Panc1 (cell line): ENCODE data around the gene TMEM229A.

Source experiments
- CTCF ChIP-seq: fragments of 450-650 bp; IDR thresholded peaks from 2 replicates; pipeline ENCODE4 v1.5.1; 2017; ENCODE audit warnings: mild to moderate bottlenecking
- SIN3A ChIP-seq: IDR thresholded peaks from 2 replicates; pipeline ENCODE4 v1.6.1; 2012; ENCODE audit warnings: low read depth, mild to moderate bottlenecking, low read length, moderate library complexity, borderline replicate concordance; ENCODE audit not compliant: insufficient read depth
- TF ChIP-seq, protein P1 (sequence below), 2 experiments: IDR thresholded peaks; 2 replicates each; pipeline ENCODE4 v1.6.1; 2011 to 2012; ENCODE audit warnings: low read depth in 2 of 2, control low read depth in 1 of 2, low read length in 1 of 2, mild to moderate bottlenecking in 1 of 2, moderate library complexity in 1 of 2; ENCODE audit not compliant: insufficient read depth in 1 of 2

- no peak for TF ChIP-seq CTCF
- TF ChIP-seq, protein P1, sequence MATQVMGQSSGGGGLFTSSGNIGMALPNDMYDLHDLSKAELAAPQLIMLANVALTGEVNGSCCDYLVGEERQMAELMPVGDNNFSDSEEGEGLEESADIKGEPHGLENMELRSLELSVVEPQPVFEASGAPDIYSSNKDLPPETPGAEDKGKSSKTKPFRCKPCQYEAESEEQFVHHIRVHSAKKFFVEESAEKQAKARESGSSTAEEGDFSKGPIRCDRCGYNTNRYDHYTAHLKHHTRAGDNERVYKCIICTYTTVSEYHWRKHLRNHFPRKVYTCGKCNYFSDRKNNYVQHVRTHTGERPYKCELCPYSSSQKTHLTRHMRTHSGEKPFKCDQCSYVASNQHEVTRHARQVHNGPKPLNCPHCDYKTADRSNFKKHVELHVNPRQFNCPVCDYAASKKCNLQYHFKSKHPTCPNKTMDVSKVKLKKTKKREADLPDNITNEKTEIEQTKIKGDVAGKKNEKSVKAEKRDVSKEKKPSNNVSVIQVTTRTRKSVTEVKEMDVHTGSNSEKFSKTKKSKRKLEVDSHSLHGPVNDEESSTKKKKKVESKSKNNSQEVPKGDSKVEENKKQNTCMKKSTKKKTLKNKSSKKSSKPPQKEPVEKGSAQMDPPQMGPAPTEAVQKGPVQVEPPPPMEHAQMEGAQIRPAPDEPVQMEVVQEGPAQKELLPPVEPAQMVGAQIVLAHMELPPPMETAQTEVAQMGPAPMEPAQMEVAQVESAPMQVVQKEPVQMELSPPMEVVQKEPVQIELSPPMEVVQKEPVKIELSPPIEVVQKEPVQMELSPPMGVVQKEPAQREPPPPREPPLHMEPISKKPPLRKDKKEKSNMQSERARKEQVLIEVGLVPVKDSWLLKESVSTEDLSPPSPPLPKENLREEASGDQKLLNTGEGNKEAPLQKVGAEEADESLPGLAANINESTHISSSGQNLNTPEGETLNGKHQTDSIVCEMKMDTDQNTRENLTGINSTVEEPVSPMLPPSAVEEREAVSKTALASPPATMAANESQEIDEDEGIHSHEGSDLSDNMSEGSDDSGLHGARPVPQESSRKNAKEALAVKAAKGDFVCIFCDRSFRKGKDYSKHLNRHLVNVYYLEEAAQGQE (IDR thresholded peaks at IDR 0.05; ENCODE audit: insufficient read depth in 1 of 2, low read depth in 2 of 2, low read length in 1 of 2) = no peak
- TF ChIP-seq SIN3A = no peak
Measured at GRCh38 chr7:124077546-124077945, 44.7 kb upstream of the TMEM229A start.
